GM06990 (cell line): Measurements from ENCODE around the gene MRGPRX2.

Experiments
- DNase-seq: peaks from one replicate; pipeline ENCODE4 v3.0.0-alpha.2; 2011; ENCODE audit not compliant: insufficient read length; ENCODE audit errors: extremely low read depth
- H3K27me3 ChIP-seq: replicated peaks from 2 replicates; pipeline ENCODE4 v1.6.0; 2011; ENCODE audit warnings: low read length; ENCODE audit not compliant: control insufficient read depth, insufficient read depth
- H3K36me3 ChIP-seq: 2 replicates; pipeline ENCODE4 v1.5.1; 2011; ENCODE audit warnings: low read length; ENCODE audit not compliant: control insufficient read depth, insufficient read depth
- H3K4me3 ChIP-seq: replicated peaks from 2 replicates; pipeline ENCODE4 v1.5.1; 2011; ENCODE audit warnings: low read depth, mild to moderate bottlenecking, control low read depth, low read length
- TF ChIP-seq, protein P1 (sequence below): IDR thresholded peaks from 2 replicates; pipeline ENCODE4 v1.5.1; 2011; ENCODE audit warnings: low read length, control low read depth, mild to moderate bottlenecking, inconsistent platforms; ENCODE audit not compliant: insufficient read depth, poor library complexity, severe bottlenecking

MRGPRX2 gene

DNA sequence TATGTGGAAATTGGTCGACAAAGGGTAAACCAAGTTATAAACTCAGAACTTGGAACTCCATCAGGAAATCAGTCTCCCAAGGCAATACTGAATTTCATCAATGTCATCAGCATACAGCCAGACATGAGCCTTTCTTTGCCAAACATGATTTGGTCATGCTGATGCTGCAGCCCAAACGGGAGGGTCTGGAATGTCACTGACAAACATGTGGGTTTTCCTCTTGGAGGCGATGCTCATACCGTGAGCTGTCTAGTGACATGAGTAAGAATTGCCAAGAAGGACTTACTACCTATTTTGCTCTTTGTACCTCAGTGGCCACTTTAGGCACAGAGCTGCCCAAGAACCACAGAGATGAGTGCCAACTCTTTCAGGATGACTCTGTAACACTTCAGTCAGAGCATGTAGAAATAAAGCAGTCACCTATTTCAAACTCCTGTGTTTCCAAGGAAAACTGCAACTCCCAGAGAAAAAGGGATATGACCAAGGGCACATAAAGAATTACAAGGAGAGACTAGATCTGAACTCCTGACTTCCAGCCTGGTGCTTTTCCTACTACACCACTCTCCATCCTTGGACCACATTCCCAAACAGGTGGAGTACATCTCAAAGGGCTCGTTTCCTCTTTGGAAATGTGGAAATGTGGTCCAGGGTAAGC, 24.3 kb upstream of the MRGPRX2 start:
- TF ChIP-seq, protein P1, sequence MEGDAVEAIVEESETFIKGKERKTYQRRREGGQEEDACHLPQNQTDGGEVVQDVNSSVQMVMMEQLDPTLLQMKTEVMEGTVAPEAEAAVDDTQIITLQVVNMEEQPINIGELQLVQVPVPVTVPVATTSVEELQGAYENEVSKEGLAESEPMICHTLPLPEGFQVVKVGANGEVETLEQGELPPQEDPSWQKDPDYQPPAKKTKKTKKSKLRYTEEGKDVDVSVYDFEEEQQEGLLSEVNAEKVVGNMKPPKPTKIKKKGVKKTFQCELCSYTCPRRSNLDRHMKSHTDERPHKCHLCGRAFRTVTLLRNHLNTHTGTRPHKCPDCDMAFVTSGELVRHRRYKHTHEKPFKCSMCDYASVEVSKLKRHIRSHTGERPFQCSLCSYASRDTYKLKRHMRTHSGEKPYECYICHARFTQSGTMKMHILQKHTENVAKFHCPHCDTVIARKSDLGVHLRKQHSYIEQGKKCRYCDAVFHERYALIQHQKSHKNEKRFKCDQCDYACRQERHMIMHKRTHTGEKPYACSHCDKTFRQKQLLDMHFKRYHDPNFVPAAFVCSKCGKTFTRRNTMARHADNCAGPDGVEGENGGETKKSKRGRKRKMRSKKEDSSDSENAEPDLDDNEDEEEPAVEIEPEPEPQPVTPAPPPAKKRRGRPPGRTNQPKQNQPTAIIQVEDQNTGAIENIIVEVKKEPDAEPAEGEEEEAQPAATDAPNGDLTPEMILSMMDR: no peak
- Histone ChIP-seq H3K36me3 (no peaks in the 10 kb centered on the region), H3K27me3 (no peaks in the 10 kb centered on the region), H3K4me3 (no peak overlapping the region)
- DNase-seq: no peak

- DNase-seq: no peak
- H3K36me3 ChIP-seq: no peaks in the 10 kb centered on the region
- TF ChIP-seq, protein P1: no peak
- H3K27me3 ChIP-seq: no peaks in the 10 kb centered on the region; the same call in 1 of the 2 replicates
- no peak overlapping the region for H3K4me3 ChIP-seq
Measured at GRCh38 chr11:19083166-19083565, 22.6 kb upstream of the MRGPRX2 start.

DNA sequence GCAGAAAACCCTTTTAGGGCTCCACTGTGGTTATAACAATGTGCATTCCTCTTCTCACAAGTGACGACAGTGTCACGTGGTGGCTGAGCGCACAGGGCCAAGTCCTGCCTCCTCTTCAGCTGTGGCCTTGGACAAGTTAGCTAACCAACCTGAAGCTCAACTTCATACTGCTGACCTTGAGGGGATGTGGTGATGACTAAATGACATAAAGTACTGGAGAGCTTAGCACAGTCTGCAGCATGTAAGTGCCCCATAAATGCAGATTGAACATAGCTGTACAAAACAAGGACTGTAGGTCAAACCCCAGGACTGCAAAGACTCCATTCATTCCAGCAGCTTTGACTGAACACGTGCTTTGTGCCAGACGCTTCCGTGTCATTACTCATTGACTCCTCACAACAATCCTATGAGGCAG, 20.1 kb upstream of the MRGPRX2 start:
- no peaks in the 10 kb centered on the region for H3K36me3 ChIP-seq
- H3K4me3 ChIP-seq: no peak overlapping the region
- H3K27me3 ChIP-seq: no peaks in the 10 kb centered on the region; the same call in 1 of the 2 replicates
- DNase-seq: no peak
- TF ChIP-seq, protein P1: no peak

DNA sequence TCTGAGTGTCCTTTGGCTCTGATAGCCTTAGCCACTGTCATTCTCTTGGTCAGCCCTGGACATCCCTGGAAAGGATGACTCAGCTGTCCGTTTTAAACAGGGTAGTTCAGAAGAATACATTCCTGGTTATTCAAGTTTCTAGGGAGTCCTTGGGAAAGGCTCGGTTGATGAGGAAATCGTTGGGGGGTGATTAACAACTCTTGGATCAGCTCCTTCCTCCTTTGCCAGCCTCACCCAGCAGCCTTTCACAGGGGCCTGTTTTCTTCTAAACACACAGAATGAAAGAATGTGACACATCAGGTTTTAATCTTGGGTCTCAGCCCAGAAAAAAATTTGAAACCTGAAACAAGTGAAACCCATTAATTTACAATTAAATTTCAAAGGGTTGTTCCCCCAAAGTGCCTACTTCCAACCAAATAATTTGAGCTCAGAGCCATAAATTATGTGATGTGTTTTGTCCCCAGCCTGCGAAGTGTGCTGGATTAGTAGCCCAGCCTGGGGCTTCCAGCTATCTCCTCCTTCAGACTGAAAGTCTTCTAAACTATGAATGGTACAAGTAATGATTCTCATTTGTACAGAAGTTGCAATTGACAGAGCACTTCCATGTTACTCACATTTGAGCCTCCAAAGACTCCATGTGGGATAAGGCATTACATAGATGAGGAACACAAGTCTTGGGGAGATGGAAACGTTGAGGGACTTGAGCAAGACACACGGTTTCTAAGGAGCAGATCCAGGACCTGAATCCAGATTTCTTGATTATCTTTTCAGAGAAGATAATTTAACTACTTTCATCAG, 19.3 kb upstream of the MRGPRX2 start:
- H3K4me3 ChIP-seq: no peak overlapping the region
- TF ChIP-seq, protein P1: no peak
- DNase-seq: no peak
- no peaks in the 10 kb centered on the region for H3K36me3 ChIP-seq
- no peaks in the 10 kb centered on the region; the same call in 1 of the 2 replicates for H3K27me3 ChIP-seq

GRCh38 chr11:19077965-19078364, 17.4 kb upstream of the MRGPRX2 start:
- Histone ChIP-seq H3K27me3 (no peaks in the 10 kb centered on the region; the same call in 1 of the 2 replicates), H3K36me3 (no peaks in the 10 kb centered on the region), H3K4me3 (no peak overlapping the region)
- TF ChIP-seq, protein P1: no peak
- DNase-seq: no peak
